ENCODE data around the gene DNAAF1.

GRCh38 chr16:84199097-84199496 is 54.0 kb downstream of the DNAAF1 start:
- no peak for TF ChIP-seq POLR2A (IDR thresholded peaks at IDR 0.05)
- no peak for TF ChIP-seq CTCF (IDR thresholded peaks at IDR 0.05)
- TF ChIP-seq EP300 (IDR thresholded peaks at IDR 0.05; ENCODE audit: low read depth) = no peak

All from transverse colon (tissue), 3 donors.